H1 (cell line): ENCODE measurements around the gene CORO2B. TPM values are rescaled to one million over a fixed set of nuclear protein-coding genes. Genes with fewer than 3 reads are reported as not detected.

Experiments used
- CTCF ChIA-PET: fragments of 300-600 bp; sonication (Branson Sonifier 250); formaldehyde crosslinking; loops from one replicate; lab custom pipeline; 2021; ENCODE audit not compliant: partially characterized antibody; lab: Charles Lee
- POLR2A ChIA-PET: fragments of 300-600 bp; sonication (Branson Sonifier 250); formaldehyde crosslinking; loops from one replicate; lab custom pipeline; 2021; ENCODE audit warnings: inconsistent platforms; ENCODE audit not compliant: partially characterized antibody; lab: Charles Lee
- DNase-seq, 2 experiments: peaks; one replicate each; pipeline versions ENCODE4 v3.0.0 to v3.0.0-alpha.2; 2010 to 2022; ENCODE audit warnings: low spot score in 2 of 2, low read depth in 1 of 2, mixed read lengths in 1 of 2
- FAIRE-seq: peaks from 2 replicates; lab custom pipeline; 2011; peaks lifted over from hg19 to GRCh38; lab: Jason Lieb, UNC
- H2AFZ ChIP-seq: 2 replicates; pipeline ENCODE4 v1.8.1; 2012; ENCODE audit warnings: low read length, inconsistent platforms
- H2AK5ac ChIP-seq: 2 replicates; pipeline ENCODE4 v1.6.1; 2013; ENCODE audit warnings: low read depth, low read length
- H2BK120ac ChIP-seq: replicated peaks from 2 replicates; pipeline ENCODE3; 2013; ENCODE audit warnings: low read depth, low read length, inconsistent platforms
- H2BK12ac ChIP-seq: 2 replicates; pipeline ENCODE4 v1.6.1; 2013; ENCODE audit warnings: low read depth, low read length
- H2BK15ac ChIP-seq: 2 replicates; pipeline ENCODE4 v1.6.1; 2013; ENCODE audit warnings: low read length
- H2BK20ac ChIP-seq: 2 replicates; pipeline ENCODE4 v1.6.1; 2013; ENCODE audit warnings: low read length
- H2BK5ac ChIP-seq: 2 replicates; pipeline ENCODE4 v1.6.1; 2013; ENCODE audit warnings: low read depth, low read length
- H3K14ac ChIP-seq: 2 replicates; pipeline ENCODE4 v1.6.1; 2013; ENCODE audit warnings: inconsistent platforms; ENCODE audit not compliant: insufficient read length
- H3K18ac ChIP-seq: 2 replicates; pipeline ENCODE4 v1.6.1; 2013; ENCODE audit warnings: low read length; ENCODE audit errors: extremely low read depth
- H3K23ac ChIP-seq: 2 replicates; pipeline ENCODE4 v1.6.1; 2013; ENCODE audit warnings: inconsistent platforms; ENCODE audit not compliant: insufficient read length
- H3K23me2 ChIP-seq: 2 replicates; pipeline ENCODE4 v1.6.1; 2013; ENCODE audit warnings: low read depth, low read length
- H3K27ac ChIP-seq: 2 replicates; pipeline ENCODE4 v1.6.1; 2011; ENCODE audit warnings: low read depth, low read length, inconsistent platforms
- H3K27me3 ChIP-seq, 4 experiments: replicated peaks in 1 of 4; 1 replicate in 1 of 4; 2 replicates in 3 of 4; pipeline versions ENCODE4 v1.6.1 to v1.8.1; 2011 to 2013; ENCODE audit warnings: low read length in 3 of 4, mild to moderate bottlenecking in 3 of 4, inconsistent platforms in 2 of 4, mixed read lengths in 2 of 4, moderate library complexity in 1 of 4; ENCODE audit not compliant: control insufficient read depth in 3 of 4, insufficient read depth in 3 of 4; ENCODE audit errors: extremely low read depth in 1 of 4
- H3K36me3 ChIP-seq, 4 experiments: 2 replicates each; pipeline versions ENCODE4 v1.6.1 to v1.8.1; 2011 to 2013; ENCODE audit warnings: mild to moderate bottlenecking in 4 of 4, low read length in 3 of 4, moderate library complexity in 2 of 4, control low read depth in 1 of 4, inconsistent platforms in 1 of 4; ENCODE audit not compliant: insufficient read depth in 4 of 4, control insufficient read depth in 2 of 4
- H3K4ac ChIP-seq: replicated peaks from 2 replicates; pipeline ENCODE3; 2013; ENCODE audit warnings: low read length, low read depth, mixed read lengths, inconsistent platforms; ENCODE audit not compliant: insufficient read length
- H3K4me1 ChIP-seq, 4 experiments: replicated peaks in 1 of 4; 1 replicate in 1 of 4; 2 replicates in 3 of 4; pipeline versions ENCODE4 v1.6.1 to v1.8.1; 2011 to 2013; ENCODE audit warnings: low read length in 3 of 4, inconsistent platforms in 2 of 4, mixed read lengths in 1 of 4; ENCODE audit not compliant: insufficient read depth in 4 of 4, control insufficient read depth in 3 of 4
- H3K4me2 ChIP-seq, 2 experiments: 2 replicates each; pipeline versions ENCODE4 v1.6.1 to v1.8.1; 2011 to 2013; ENCODE audit warnings: low read depth in 2 of 2, low read length in 2 of 2, control low read depth in 1 of 2, inconsistent platforms in 1 of 2, mild to moderate bottlenecking in 1 of 2; ENCODE audit not compliant: insufficient read depth in 1 of 2
- H3K4me3 ChIP-seq, 4 experiments: fragments of 200-600, 300-600 bp in 1 of 4; sonication (generic), shearing (Covaris generic), sonication (Bioruptor Twin) in 1 of 4; 2 replicates each; pipeline versions ENCODE4 v1.5.1 to v1.8.1; 2011 to 2016; ENCODE audit warnings: low read length in 4 of 4, low read depth in 3 of 4, control low read depth in 2 of 4, inconsistent platforms in 2 of 4, mild to moderate bottlenecking in 2 of 4, mixed read lengths in 1 of 4, moderate library complexity in 1 of 4; ENCODE audit not compliant: insufficient read depth in 2 of 4; ENCODE audit errors: extremely low read depth in 1 of 4
- H3K56ac ChIP-seq: replicated peaks from 2 replicates; pipeline ENCODE3; 2013; ENCODE audit warnings: low read depth, mild to moderate bottlenecking, mixed read lengths, low read length, inconsistent platforms; ENCODE audit not compliant: insufficient read length
- H3K79me1 ChIP-seq: 2 replicates; pipeline ENCODE4 v1.6.1; 2013; ENCODE audit warnings: low read depth, low read length, control low read depth
- H3K79me2 ChIP-seq, 2 experiments: 2 replicates each; pipeline versions ENCODE4 v1.6.1 to v1.8.1; 2012 to 2013; ENCODE audit warnings: low read length in 2 of 2, mild to moderate bottlenecking in 2 of 2, inconsistent platforms in 1 of 2; ENCODE audit not compliant: insufficient read depth in 2 of 2, control insufficient read depth in 1 of 2
- H3K9ac ChIP-seq, 4 experiments: replicated peaks in 1 of 4; 1 replicate in 1 of 4; 2 replicates in 3 of 4; pipeline versions ENCODE4 v1.6.1 to v1.8.1; 2011 to 2013; ENCODE audit warnings: low read depth in 3 of 4, low read length in 3 of 4, control low read depth in 2 of 4, mild to moderate bottlenecking in 2 of 4, moderate library complexity in 2 of 4, inconsistent platforms in 1 of 4; ENCODE audit errors: extremely low read depth in 1 of 4
- H3K9me3 ChIP-seq, 2 experiments: 2 replicates each; pipeline versions ENCODE4 v1.6.1 to v1.8.1; 2012 to 2013; ENCODE audit warnings: mild to moderate bottlenecking in 2 of 2, moderate library complexity in 2 of 2, control low read depth in 1 of 2, inconsistent platforms in 1 of 2, low read depth in 1 of 2, low read length in 1 of 2, mixed read lengths in 1 of 2; ENCODE audit not compliant: insufficient read depth in 2 of 2
- H4K20me1 ChIP-seq, 2 experiments: replicated peaks in 1 of 2; 2 replicates each; pipeline versions ENCODE3 to v1.8.1; 2011 to 2013; ENCODE audit warnings: inconsistent platforms in 2 of 2, low read length in 2 of 2, mild to moderate bottlenecking in 1 of 2; ENCODE audit not compliant: insufficient read depth in 2 of 2, control insufficient read depth in 1 of 2
- H4K5ac ChIP-seq: 2 replicates; pipeline ENCODE4 v1.6.1; 2013; ENCODE audit warnings: low read length, low read depth, mixed read lengths, inconsistent platforms; ENCODE audit not compliant: insufficient read length
- H4K8ac ChIP-seq: 2 replicates; pipeline ENCODE4 v1.8.0; 2013; ENCODE audit warnings: mild to moderate bottlenecking, moderate library complexity, low read length, inconsistent platforms; ENCODE audit not compliant: insufficient read depth; ENCODE audit errors: extremely low read depth
- H4K91ac ChIP-seq: replicated peaks from 2 replicates; pipeline ENCODE3; 2013; ENCODE audit warnings: low read length, mixed read lengths, inconsistent platforms; ENCODE audit not compliant: insufficient read length
- BCL11A ChIP-seq, 2 experiments: IDR thresholded peaks; one replicate each; pipeline ENCODE4 v1.6.1; 2011; ENCODE audit warnings: low read depth in 2 of 2, low read length in 2 of 2, mild to moderate bottlenecking in 2 of 2
- CHD1 ChIP-seq: IDR thresholded peaks from 2 replicates; pipeline ENCODE4 v1.6.1; 2012; ENCODE audit warnings: low read depth, low read length, improper control_type of control experiment
- CTBP2 ChIP-seq: IDR thresholded peaks from 2 replicates; pipeline ENCODE4 v1.7.0; 2011; ENCODE audit warnings: borderline replicate concordance, mild to moderate bottlenecking, moderate library complexity, mixed read lengths, low read length; ENCODE audit not compliant: insufficient read depth, insufficient read length
- EGR1 ChIP-seq: IDR thresholded peaks from 2 replicates; pipeline ENCODE4 v1.6.1; 2011; ENCODE audit warnings: low read depth, low read length, borderline replicate concordance
- HDAC6 ChIP-seq: IDR thresholded peaks from one replicate; pipeline ENCODE4 v1.7.1; 2012; ENCODE audit warnings: low read depth, mild to moderate bottlenecking, inconsistent platforms, low read length, moderate library complexity
- JUN ChIP-seq: IDR thresholded peaks from 2 replicates; pipeline ENCODE4 v1.6.1; 2011; ENCODE audit warnings: low read depth, mild to moderate bottlenecking, improper control_type of control experiment, low read length
- POLR2A ChIP-seq, 2 experiments: IDR thresholded peaks; 1 replicate in 1 of 2; 2 replicates in 1 of 2; pipeline ENCODE4 v1.6.1; 2011; ENCODE audit warnings: low read depth in 2 of 2, low read length in 2 of 2, mild to moderate bottlenecking in 2 of 2; ENCODE audit errors: control extremely low read depth in 1 of 2
- SIRT6 ChIP-seq: IDR thresholded peaks from one replicate; pipeline ENCODE4 v1.7.1; 2012; ENCODE audit warnings: low read length, inconsistent platforms
- SUZ12 ChIP-seq: fragments of 200-600 bp; sonication (generic); IDR thresholded peaks from 2 replicates; pipeline ENCODE4 v1.6.1; 2012; ENCODE audit warnings: mild to moderate bottlenecking, inconsistent platforms, low read length, moderate library complexity, mixed read lengths
- TBP ChIP-seq: IDR thresholded peaks from 2 replicates; pipeline ENCODE4 v1.6.1; 2011; ENCODE audit warnings: low read depth, low read length, improper control_type of control experiment
- ZNF274 ChIP-seq: IDR thresholded peaks from 2 replicates; pipeline ENCODE4 v1.7.0; 2012; ENCODE audit warnings: low read length, borderline replicate concordance; ENCODE audit errors: extremely low read depth
- WGBS, 2 experiments: shearing (Covaris generic) in 1 of 2; methylation state at CpG; one replicate each; pipeline versions ENCODE4 v1.1.6 to v1.1.7; 2013 to 2015; ENCODE audit warnings: low lambda C conversion rate in 2 of 2, mixed read lengths in 2 of 2, inconsistent platforms in 1 of 2, low coverage in 1 of 2, missing lambda C conversion rate in 1 of 2; ENCODE audit not compliant: insufficient replicate concordance in 2 of 2, insufficient coverage in 1 of 2, insufficient read length in 1 of 2; ENCODE audit errors: extremely low coverage in 1 of 2, missing lambda C conversion rate in 1 of 2; 5-methylcytosine and 5-hydroxymethylcytosine counted together
- polyA plus RNA-seq, 7 experiments: library from polyadenylated mRNA; depleted of rRNA in 3 of 7; stranded (reverse) in 5 of 7; unstranded in 2 of 7; fragments of >200 nt in 5 of 7; fragments of 200-250 nt in 2 of 7; gene quantifications; 1 replicate in 5 of 7; 2 replicates in 1 of 7; 4 replicates in 1 of 7; pipeline versions ENCODE4 v1.2.1 to v1.2.3, GENCODE V29; 2011 to 2013; ENCODE audit warnings: missing spikeins in 2 of 7, mixed read lengths in 2 of 7
- total RNA-seq: library from RNA; stranded (reverse); fragmentation: NEBNext Ultra II Directional; extraction: Animal tissue kit (Norgen Biotek cat#: 25700); gene quantifications from 2 replicates; pipeline ENCODE4 v1.2.1, GENCODE V29; 2021

The CORO2B gene
- total and polyA plus RNA-seq, 2 of the 8 experiments (the other 6 are each of a cell fraction or from before 2014, with no cell fraction given), result 3.4 to 6.7 TPM

DNA sequence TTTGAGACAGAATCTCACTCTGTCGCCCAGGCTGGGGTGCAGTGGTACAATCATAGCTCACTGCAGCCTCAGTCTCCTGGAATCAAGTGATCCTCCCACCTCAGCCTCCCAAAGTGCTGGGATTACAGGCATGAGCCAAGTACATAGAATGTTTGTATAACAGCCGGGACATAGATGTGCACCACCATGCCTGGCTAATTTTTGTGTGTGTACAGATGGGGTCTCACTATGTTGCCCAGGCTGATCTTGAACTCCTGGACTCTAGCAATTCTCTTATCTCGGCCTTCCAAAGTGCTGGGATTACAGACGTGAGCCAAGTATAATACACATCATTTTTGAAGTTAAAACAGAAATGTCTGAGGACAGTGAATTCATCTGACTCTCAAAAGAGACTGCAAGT, 93.5 kb downstream of the CORO2B start:
- FAIRE-seq, result no peak
- H2BK15ac ChIP-seq, result no peak overlapping the region
- H3K79me2 ChIP-seq, result no peaks in the 10 kb centered on the region
- H4K91ac ChIP-seq, result no peak overlapping the region
- H2BK5ac ChIP-seq, result no peak overlapping the region
- no peak overlapping the region for H4K8ac ChIP-seq
- H2AK5ac ChIP-seq, result no peak overlapping the region
- no peak overlapping the region for H3K9ac ChIP-seq
- CTCF ChIA-PET, result interaction anchor here (0.6 to 35.0 kb wide), 31 partner anchors 10 to 363 kb away, joined by 3 to 721 read pairs (median 6); partner anchors contain the start of gene ITGA11
- no peaks in the 10 kb centered on the region for H3K36me3 ChIP-seq
- H3K79me1 ChIP-seq, result no peaks in the 10 kb centered on the region
- H3K27ac ChIP-seq, result no peak overlapping the region
- peaks cover 0 to 2% (median 1%) of the 10 kb centered on the region in 4 experiments; a peak in 2 of 7 replicates for H3K27me3 ChIP-seq
- H2AFZ ChIP-seq, result no peak overlapping the region
- H2BK120ac ChIP-seq, result no peak overlapping the region
- DNase-seq, result no peak
- H3K18ac ChIP-seq, result no peak overlapping the region
- H4K5ac ChIP-seq, result no peak overlapping the region
- H3K23ac ChIP-seq, result no peak overlapping the region
- H3K4me3 ChIP-seq, result no peak overlapping the region
- no peak overlapping the region for H3K56ac ChIP-seq
- H3K14ac ChIP-seq, result no peak overlapping the region
- no peak overlapping the region for H3K4me2 ChIP-seq
- H3K23me2 ChIP-seq, result no peaks in the 10 kb centered on the region; the same call in 1 of the 2 replicates
- no peak for TF ChIP-seq EGR1
- TF ChIP-seq POLR2A (IDR thresholded peaks at IDR 0.05; ENCODE audit: control extremely low read depth in 1 of 2, low read depth in 2 of 2, low read length in 2 of 2), result no peak
- no peak for TF ChIP-seq TBP
- TF ChIP-seq SUZ12, result no peak
- no peak for TF ChIP-seq ZNF274
- TF ChIP-seq JUN, result no peak
- no peak for TF ChIP-seq CHD1
- no peak for TF ChIP-seq HDAC6
- no peak for TF ChIP-seq SIRT6
- no peak for TF ChIP-seq CTBP2
- TF ChIP-seq BCL11A (IDR thresholded peaks at IDR 0.05; ENCODE audit: low read depth in 2 of 2, low read length in 2 of 2), result no peak
- no peaks in the 10 kb centered on the region for H3K9me3 ChIP-seq
- POLR2A ChIA-PET, result interaction anchor here (0.9 to 2.4 kb wide), 5 partner anchors 16 to 122 kb away, joined by 3 to 7 read pairs (median 5); no protein-coding TSS in a partner anchor
- WGBS, 2 experiments, result 59% methylated on average over 4 of the region's 4 CpGs; no CpG with 5 or more reads in 1 of the 2 experiments
- H3K4me1 ChIP-seq, result peaks cover 2 to 4% (median 3%) of the 10 kb centered on the region in 4 experiments; a peak in 5 of 7 replicates
- H4K20me1 ChIP-seq, result no peaks in the 10 kb centered on the region
- H2BK20ac ChIP-seq, result no peak overlapping the region
- no peak overlapping the region for H2BK12ac ChIP-seq
- H3K4ac ChIP-seq, result no peak overlapping the region
